CD14-positive monocyte (primary cell): ENCODE results near the gene KRTAP4-11. TPM values are rescaled to one million over a fixed set of nuclear protein-coding genes. Genes with fewer than 3 reads are reported as not detected.
"Not testable (repeated sequence)": the region's sequence is repeated elsewhere in the genome, so short reads cannot be mapped to it uniquely, and the experiment has no call there.

Experiments used
- DNase-seq, 3 donors: peaks; one replicate each; pipeline ENCODE4 v3.0.0-alpha.2; 2011 to 2022
- H2AFZ ChIP-seq: 2 replicates; pipeline ENCODE4 v1.6.0; 2012; ENCODE audit warnings: mild to moderate bottlenecking, low read depth, low read length, inconsistent platforms; ENCODE audit not compliant: insufficient read depth, poor library complexity, severe bottlenecking
- H3K27ac ChIP-seq, 2 donors: 1 replicate in 1 of 2; 2 replicates in 1 of 2; pipeline ENCODE4 v1.5.1; 2012 to 2013; ENCODE audit warnings: low read length in 2 of 2, control low read depth in 1 of 2, inconsistent platforms in 1 of 2, low read depth in 1 of 2, mild to moderate bottlenecking in 1 of 2
- H3K27me3 ChIP-seq, 2 donors: one replicate each; pipeline versions ENCODE4 v1.6.0 to v1.6.1; 2011 to 2013; ENCODE audit warnings: low read length in 2 of 2; ENCODE audit not compliant: control insufficient read depth in 2 of 2, insufficient read depth in 2 of 2
- H3K36me3 ChIP-seq, 2 donors: replicated peaks in 1 of 2; 1 replicate in 1 of 2; 2 replicates in 1 of 2; pipeline versions ENCODE4 v1.5.1 to v1.6.1; 2012 to 2013; ENCODE audit warnings: low read length in 2 of 2, control low read depth in 1 of 2, inconsistent platforms in 1 of 2, mild to moderate bottlenecking in 1 of 2; ENCODE audit not compliant: insufficient read depth in 2 of 2, control insufficient read depth in 1 of 2
- H3K4me1 ChIP-seq, 2 donors: 1 replicate in 1 of 2; 2 replicates in 1 of 2; pipeline versions ENCODE4 v1.5.1 to v1.6.1; 2012 to 2013; ENCODE audit warnings: low read length in 2 of 2, control low read depth in 1 of 2, inconsistent platforms in 1 of 2, mild to moderate bottlenecking in 1 of 2, moderate library complexity in 1 of 2; ENCODE audit not compliant: insufficient read depth in 2 of 2, control insufficient read depth in 1 of 2
- H3K4me2 ChIP-seq: replicated peaks from 2 replicates; pipeline ENCODE3; 2012; ENCODE audit warnings: low read length, moderate library complexity, mild to moderate bottlenecking; ENCODE audit not compliant: poor library complexity, severe bottlenecking; ENCODE audit errors: extremely low read depth
- H3K4me3 ChIP-seq, 3 experiments: fragments of 200-600 bp in 1 of 3; sonication (generic) in 1 of 3; replicated peaks in 1 of 3; 1 replicate in 2 of 3; 2 replicates in 1 of 3; pipeline ENCODE4 v1.5.1; 2011 to 2013; ENCODE audit warnings: low read length in 3 of 3, mild to moderate bottlenecking in 3 of 3, control low read depth in 2 of 3, low read depth in 2 of 3, inconsistent platforms in 1 of 3, moderate library complexity in 1 of 3
- H3K79me2 ChIP-seq: 2 replicates; pipeline ENCODE4 v1.6.0; 2012; ENCODE audit warnings: mild to moderate bottlenecking, control low read depth, inconsistent platforms, low read length, moderate library complexity; ENCODE audit not compliant: insufficient read depth
- H3K9ac ChIP-seq: 2 replicates; pipeline ENCODE4 v1.6.0; 2017; ENCODE audit warnings: low read length, mild to moderate bottlenecking; ENCODE audit not compliant: insufficient read depth, poor library complexity, severe bottlenecking
- H3K9me3 ChIP-seq, 2 donors: replicated peaks in 1 of 2; 1 replicate in 1 of 2; 2 replicates in 1 of 2; pipeline versions ENCODE4 v1.5.1 to v1.6.1; 2012 to 2013; ENCODE audit warnings: low read length in 2 of 2, control low read depth in 1 of 2; ENCODE audit not compliant: control insufficient read depth in 1 of 2, insufficient read depth in 1 of 2
- H4K20me1 ChIP-seq: 2 replicates; pipeline ENCODE4 v1.6.0; 2012; ENCODE audit warnings: mild to moderate bottlenecking, low read length, control low read depth, moderate library complexity; ENCODE audit not compliant: insufficient read depth
- H3K27ac Mint-ChIP-seq, 7 donors: one replicate each; pipeline ENCODE4 v1.8.0; 2020; ENCODE audit warnings: mild to moderate bottlenecking in 7 of 7, mixed read lengths in 7 of 7, moderate library complexity in 6 of 7, inconsistent platforms in 2 of 7
- H3K27me3 Mint-ChIP-seq, 3 donors: one replicate each; pipeline ENCODE4 v1.8.0; 2021 to 2022; ENCODE audit warnings: low read depth in 3 of 3, mild to moderate bottlenecking in 3 of 3, mixed read lengths in 3 of 3, moderate library complexity in 3 of 3, inconsistent platforms in 1 of 3
- H3K36me3 Mint-ChIP-seq, 2 donors: one replicate each; pipeline ENCODE4 v1.8.0; 2020; ENCODE audit warnings: mixed read lengths in 2 of 2, inconsistent platforms in 1 of 2, mild to moderate bottlenecking in 1 of 2
- H3K4me1 Mint-ChIP-seq: one replicate; pipeline ENCODE4 v1.8.0; 2020; ENCODE audit warnings: mild to moderate bottlenecking, mixed read lengths
- H3K4me3 Mint-ChIP-seq, 2 donors: one replicate each; pipeline ENCODE4 v1.8.0; 2020; ENCODE audit warnings: mild to moderate bottlenecking in 2 of 2, mixed read lengths in 2 of 2, moderate library complexity in 1 of 2
- H3K9me3 Mint-ChIP-seq, 7 donors: one replicate each; pipeline ENCODE4 v1.8.0; 2020 to 2022; ENCODE audit warnings: mixed read lengths in 7 of 7, mild to moderate bottlenecking in 6 of 7, moderate library complexity in 6 of 7, inconsistent platforms in 2 of 7
- WGBS: methylation state at CpG from one replicate; pipeline ENCODE4 v1.1.5; 2013; ENCODE audit warnings: missing lambda C conversion rate; ENCODE audit not compliant: insufficient coverage; 5-methylcytosine and 5-hydroxymethylcytosine counted together
- intact Hi-C, 2 donors: fragments of 100-400 bp; cut with micrococcal nuclease; formaldehyde crosslinking; loops; one replicate each; pipeline versions ENCODE4 v1.15.0 to v1.15.1; 2023
- polyA plus RNA-seq, 3 donors: library from polyadenylated mRNA; depleted of rRNA in 1 of 3; unstranded in 2 of 3; stranded (reverse) in 1 of 3; fragments of 300-500 nt in 2 of 3; fragments of >200 nt in 1 of 3; fragmentation: Illumina TruSeq in 2 of 3; gene quantifications; 1 replicate in 2 of 3; 2 replicates in 1 of 3; pipeline ENCODE4 v1.2.3, GENCODE V29; 2012 to 2021
- TF ChIP-seq, protein P1 (sequence below): fragments of 200-600 bp; IDR thresholded peaks from one replicate; pipeline ENCODE4 v1.8.0; 2022; ENCODE audit warnings: antibody characterized with exemption, mild to moderate bottlenecking

Gene KRTAP4-11
- polyA plus RNA-seq, 3 donors: not detected

DNA sequence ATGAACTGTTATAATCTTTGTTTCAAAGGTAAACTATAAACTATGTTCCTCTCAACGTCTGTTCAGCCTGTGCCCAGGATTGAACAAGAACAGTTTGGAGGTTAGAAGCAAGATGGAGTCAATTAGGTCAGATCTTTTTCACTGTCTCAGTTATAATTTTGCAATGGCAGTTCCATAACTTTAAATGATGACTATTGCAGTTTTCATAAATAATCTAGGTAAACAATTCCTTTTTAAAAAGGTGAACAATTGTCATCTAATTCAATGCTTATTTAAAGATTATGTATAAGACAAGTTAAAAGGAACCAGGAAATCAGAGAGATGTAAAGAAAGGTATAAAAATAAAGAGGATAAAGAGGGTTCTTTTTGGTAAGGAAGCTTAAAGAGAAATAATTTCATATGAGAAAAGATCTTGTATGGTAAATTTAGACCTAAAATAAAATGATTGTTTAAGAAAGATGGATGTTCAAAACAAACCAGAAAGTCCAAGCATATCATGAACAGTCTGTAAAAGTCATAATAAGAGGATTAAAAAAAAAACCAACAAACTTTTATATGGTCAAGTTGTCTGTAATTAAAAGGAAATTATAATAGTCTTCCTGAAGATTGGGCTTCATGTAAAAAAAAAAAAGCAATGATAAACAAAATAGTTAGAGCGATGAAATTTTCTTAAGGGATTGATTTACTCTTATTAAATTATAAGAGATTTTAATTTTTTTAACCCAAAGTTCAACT lies 6.9 kb downstream of the KRTAP4-11 start:
- Histone ChIP-seq H3K27ac (no peak overlapping the region), H3K27me3 (no peaks in the 10 kb centered on the region), H3K4me3 (no peak overlapping the region), H3K4me2 (no peak overlapping the region), H4K20me1 (no peaks in the 10 kb centered on the region), H3K79me2 (no peaks in the 10 kb centered on the region), H3K4me1 (peaks cover 6 to 20% of the 10 kb centered on the region in 2 donors), H3K9ac (no peak overlapping the region), H3K36me3 (no peaks in the 10 kb centered on the region), H2AFZ (no peak overlapping the region), H3K9me3 (no peaks in the 10 kb centered on the region)
- DNase-seq: no peak
- Mint-ChIP-seq H3K36me3 (no peaks in the 10 kb centered on the region), H3K9me3 (peaks cover 2 to 18% (median 9%) of the 10 kb centered on the region in 7 donors), H3K27ac (no peak overlapping the region), H3K4me3 (no peak overlapping the region), H3K27me3 (peaks cover 0 to 4% (median 1%) of the 10 kb centered on the region in 3 donors), H3K4me1 (peaks cover 14% of the 10 kb centered on the region)
- TF ChIP-seq, protein P1, sequence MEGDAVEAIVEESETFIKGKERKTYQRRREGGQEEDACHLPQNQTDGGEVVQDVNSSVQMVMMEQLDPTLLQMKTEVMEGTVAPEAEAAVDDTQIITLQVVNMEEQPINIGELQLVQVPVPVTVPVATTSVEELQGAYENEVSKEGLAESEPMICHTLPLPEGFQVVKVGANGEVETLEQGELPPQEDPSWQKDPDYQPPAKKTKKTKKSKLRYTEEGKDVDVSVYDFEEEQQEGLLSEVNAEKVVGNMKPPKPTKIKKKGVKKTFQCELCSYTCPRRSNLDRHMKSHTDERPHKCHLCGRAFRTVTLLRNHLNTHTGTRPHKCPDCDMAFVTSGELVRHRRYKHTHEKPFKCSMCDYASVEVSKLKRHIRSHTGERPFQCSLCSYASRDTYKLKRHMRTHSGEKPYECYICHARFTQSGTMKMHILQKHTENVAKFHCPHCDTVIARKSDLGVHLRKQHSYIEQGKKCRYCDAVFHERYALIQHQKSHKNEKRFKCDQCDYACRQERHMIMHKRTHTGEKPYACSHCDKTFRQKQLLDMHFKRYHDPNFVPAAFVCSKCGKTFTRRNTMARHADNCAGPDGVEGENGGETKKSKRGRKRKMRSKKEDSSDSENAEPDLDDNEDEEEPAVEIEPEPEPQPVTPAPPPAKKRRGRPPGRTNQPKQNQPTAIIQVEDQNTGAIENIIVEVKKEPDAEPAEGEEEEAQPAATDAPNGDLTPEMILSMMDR: no peak
- intact Hi-C loops: no loop called here
- WGBS: no CpG with 5 or more reads among the region's 2 CpGs

DNA sequence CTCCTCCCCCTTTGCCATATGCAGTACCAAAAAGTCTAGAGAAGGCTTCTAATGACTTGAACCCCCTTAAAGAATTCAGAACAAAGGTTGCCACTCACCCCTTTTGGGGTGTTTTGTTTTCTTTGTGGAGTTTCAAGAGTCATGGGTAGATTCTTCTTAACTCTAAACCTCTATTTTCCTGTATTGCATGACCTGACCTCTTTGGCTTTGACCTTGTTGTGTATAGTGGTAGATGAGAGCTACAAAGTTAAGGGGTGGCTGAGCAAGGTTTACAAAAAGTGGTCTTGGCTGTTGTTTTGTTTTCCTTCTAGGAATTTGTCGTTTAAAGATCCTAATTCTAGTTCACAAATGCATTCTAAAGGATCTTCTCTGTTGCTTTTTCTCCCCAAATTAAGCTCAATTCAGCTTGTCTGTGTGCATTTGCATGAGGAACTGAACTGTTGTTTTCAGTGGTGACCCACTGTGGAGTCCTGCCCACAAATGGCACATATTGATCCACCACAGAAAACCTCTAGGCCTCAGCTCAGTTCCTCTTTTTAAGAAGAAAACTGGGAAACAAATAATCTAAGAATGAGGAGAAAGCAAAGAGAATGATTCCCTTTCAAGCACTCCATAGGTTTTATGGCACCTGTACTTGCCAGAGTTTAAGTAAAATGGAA lies 9.3 kb downstream of the KRTAP4-11 start:
- H3K9me3 Mint-ChIP-seq: peaks cover 2 to 18% (median 7%) of the 10 kb centered on the region in 7 donors
- H3K9me3 ChIP-seq, H3K36me3 Mint-ChIP-seq, H3K79me2 ChIP-seq, H3K4me3 ChIP-seq, intact Hi-C loops, H2AFZ ChIP-seq, H3K27ac Mint-ChIP-seq, DNase-seq, H3K4me3 Mint-ChIP-seq, H3K4me1 Mint-ChIP-seq, H4K20me1 ChIP-seq, H3K9ac ChIP-seq, H3K4me2 ChIP-seq, H3K27ac ChIP-seq, H3K27me3 Mint-ChIP-seq, H3K36me3 ChIP-seq, H3K27me3 ChIP-seq: not testable (repeated sequence)
- no CpG with 5 or more reads among the region's 1 CpG for WGBS
- H3K4me1 ChIP-seq: peaks cover 5 to 15% of the 10 kb centered on the region in 2 donors
